Lung (tissue), 12 donors: Measurements from ENCODE around the gene SV2B. TPM values are rescaled to one million over a fixed set of nuclear protein-coding genes. Genes with fewer than 3 reads are reported as not detected.

Experiments used
- ATAC-seq: fragments of 200-7000 bp; cut with Tn5 transposase; one replicate; pipeline ENCODE4 v1.9.1; 2020; ENCODE audit warnings: moderate number of reproducible peaks; ENCODE audit not compliant: insufficient read depth, low FRiP score
- DNase-seq, 3 donors: peaks; one replicate each; pipeline ENCODE4 v3.0.0-alpha.2; 2013 to 2017
- H3K27ac ChIP-seq, 2 donors: one replicate each; pipeline ENCODE4 v1.5.1; 2013; ENCODE audit warnings: mild to moderate bottlenecking in 2 of 2, moderate library complexity in 2 of 2, control low read depth in 1 of 2, inconsistent platforms in 1 of 2, low read depth in 1 of 2, low read length in 1 of 2
- H3K27me3 ChIP-seq, 3 donors: one replicate each; pipeline ENCODE4 v1.5.1; 2013; ENCODE audit warnings: low read length in 2 of 3; ENCODE audit not compliant: control insufficient read depth in 3 of 3, insufficient read depth in 3 of 3
- H3K36me3 ChIP-seq, 4 donors: one replicate each; pipeline ENCODE4 v1.5.1; 2013; ENCODE audit warnings: low read length in 4 of 4, mild to moderate bottlenecking in 1 of 4, moderate library complexity in 1 of 4; ENCODE audit not compliant: control insufficient read depth in 4 of 4, insufficient read depth in 4 of 4
- H3K4me1 ChIP-seq, 5 donors: one replicate each; pipeline ENCODE4 v1.5.1; 2013; ENCODE audit warnings: low read length in 5 of 5, mild to moderate bottlenecking in 2 of 5, moderate library complexity in 1 of 5; ENCODE audit not compliant: control insufficient read depth in 5 of 5, insufficient read depth in 5 of 5
- H3K4me3 ChIP-seq: one replicate; pipeline ENCODE4 v1.5.1; 2013; ENCODE audit warnings: mild to moderate bottlenecking, control low read depth, moderate library complexity
- H3K9ac ChIP-seq, 2 donors: one replicate each; pipeline ENCODE4 v1.5.1; 2013; ENCODE audit warnings: low read length in 2 of 2, control low read depth in 1 of 2; ENCODE audit not compliant: insufficient read depth in 1 of 2
- H3K9me3 ChIP-seq, 4 donors: one replicate each; pipeline ENCODE4 v1.5.1; 2013; ENCODE audit warnings: low read length in 3 of 4, mild to moderate bottlenecking in 1 of 4, moderate library complexity in 1 of 4; ENCODE audit not compliant: control insufficient read depth in 4 of 4, insufficient read depth in 3 of 4
- WGBS, 2 donors: extraction: QIAGEN DNeasy Blood & Tissue Kit; methylation state at CpG; one replicate each; pipeline ENCODE4 v1.1.7; 2013; 5-methylcytosine and 5-hydroxymethylcytosine counted together
- polyA plus RNA-seq, 2 donors: library from polyadenylated mRNA; stranded (reverse); fragments of 200-250 nt; gene quantifications; one replicate each; pipeline ENCODE4 v1.2.1, GENCODE V29; 2013
- total RNA-seq, 2 donors: library from RNA; depleted of rRNA in 1 of 2; stranded (reverse); fragments of >200 nt in 1 of 2; gene quantifications; one replicate each; pipeline ENCODE4 v1.2.1, GENCODE V29; 2014 to 2021
- TF ChIP-seq, protein P1 (sequence below): IDR thresholded peaks from 2 replicates; pipeline ENCODE4 v1.5.1; 2012; ENCODE audit warnings: mild to moderate bottlenecking; ENCODE audit errors: control extremely low read depth, extremely low read depth
- donor health status: control.
- donor health status: control.
- donor health status: Bipolar disorder and iron deficiency.
- donor health status: healthy.
- donor health status: DM: yes; HTN: yes; CAD: no.

SV2B gene
- total and polyA plus RNA-seq, 4 donors = 0.12 to 2.8 (median 0.90) TPM

DNA sequence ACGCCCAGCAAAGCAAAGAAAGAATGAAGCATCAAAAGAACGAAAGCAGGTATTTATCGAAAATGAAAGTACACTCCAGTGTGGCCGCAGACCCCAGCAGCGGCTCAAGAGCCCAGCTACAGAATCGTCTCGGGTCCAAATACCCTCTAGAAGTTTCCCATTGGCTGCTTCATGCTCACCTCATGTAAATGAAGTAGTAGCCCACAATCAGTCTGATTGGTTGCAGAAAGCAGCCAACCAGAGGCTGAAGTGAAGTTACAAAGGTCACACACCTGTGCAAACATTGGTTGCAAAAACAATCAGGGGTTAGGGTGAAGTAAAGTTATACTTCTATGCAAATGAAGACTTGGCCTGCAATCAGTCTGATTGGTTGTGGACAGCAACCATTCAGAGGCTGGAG lies 32.0 kb downstream of the SV2B start:
- TF ChIP-seq, protein P1, sequence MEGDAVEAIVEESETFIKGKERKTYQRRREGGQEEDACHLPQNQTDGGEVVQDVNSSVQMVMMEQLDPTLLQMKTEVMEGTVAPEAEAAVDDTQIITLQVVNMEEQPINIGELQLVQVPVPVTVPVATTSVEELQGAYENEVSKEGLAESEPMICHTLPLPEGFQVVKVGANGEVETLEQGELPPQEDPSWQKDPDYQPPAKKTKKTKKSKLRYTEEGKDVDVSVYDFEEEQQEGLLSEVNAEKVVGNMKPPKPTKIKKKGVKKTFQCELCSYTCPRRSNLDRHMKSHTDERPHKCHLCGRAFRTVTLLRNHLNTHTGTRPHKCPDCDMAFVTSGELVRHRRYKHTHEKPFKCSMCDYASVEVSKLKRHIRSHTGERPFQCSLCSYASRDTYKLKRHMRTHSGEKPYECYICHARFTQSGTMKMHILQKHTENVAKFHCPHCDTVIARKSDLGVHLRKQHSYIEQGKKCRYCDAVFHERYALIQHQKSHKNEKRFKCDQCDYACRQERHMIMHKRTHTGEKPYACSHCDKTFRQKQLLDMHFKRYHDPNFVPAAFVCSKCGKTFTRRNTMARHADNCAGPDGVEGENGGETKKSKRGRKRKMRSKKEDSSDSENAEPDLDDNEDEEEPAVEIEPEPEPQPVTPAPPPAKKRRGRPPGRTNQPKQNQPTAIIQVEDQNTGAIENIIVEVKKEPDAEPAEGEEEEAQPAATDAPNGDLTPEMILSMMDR = no peak
- no peak overlapping the region for H3K9ac ChIP-seq
- H3K27me3 ChIP-seq = peaks cover 0 to 4% (median 0%) of the 10 kb centered on the region in 3 donors
- no peaks in the 10 kb centered on the region for H3K4me1 ChIP-seq
- H3K9me3 ChIP-seq = no peaks in the 10 kb centered on the region
- DNase-seq (no peak), ATAC-seq (no peak)
- no peak overlapping the region for H3K27ac ChIP-seq
- H3K4me3 ChIP-seq = no peak overlapping the region
- 91 to 94% methylated on average over 7 of the region's 7 CpGs for WGBS, 2 donors
- H3K36me3 ChIP-seq = no peaks in the 10 kb centered on the region

DNA sequence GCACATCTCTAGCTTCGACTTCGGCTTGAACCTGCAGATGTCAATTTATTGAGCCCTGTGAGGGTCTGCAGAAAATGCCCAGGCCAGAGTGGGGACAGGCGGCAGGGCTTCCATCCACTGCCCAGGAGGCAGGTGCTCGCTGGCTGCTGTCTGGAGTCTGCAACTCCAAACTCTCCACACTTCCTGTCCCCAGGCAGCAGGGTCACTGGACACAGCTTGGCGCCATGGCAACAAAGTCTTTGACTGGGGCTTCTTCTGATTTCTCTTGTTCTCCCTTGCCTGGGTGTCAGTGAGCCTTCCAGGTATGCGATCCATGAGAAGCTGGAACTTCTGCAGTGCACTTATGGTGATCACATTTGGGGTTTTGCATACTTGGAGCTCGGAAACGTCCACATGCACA lies 33.5 kb downstream of the SV2B start:
- no peaks in the 10 kb centered on the region for H3K4me1 ChIP-seq
- DNase-seq = no peak
- no peak overlapping the region for H3K4me3 ChIP-seq
- H3K9me3 ChIP-seq = peaks cover 0 to 5% (median 0%) of the 10 kb centered on the region in 4 donors
- ATAC-seq = no peak
- H3K27ac ChIP-seq = no peak overlapping the region
- TF ChIP-seq, protein P1 = no peak
- no peaks in the 10 kb centered on the region for H3K36me3 ChIP-seq
- H3K9ac ChIP-seq = no peak overlapping the region
- peaks cover 0 to 4% (median 0%) of the 10 kb centered on the region in 3 donors for H3K27me3 ChIP-seq
- 80 to 88% methylated on average over 8 of the region's 8 CpGs for WGBS, 2 donors

DNA sequence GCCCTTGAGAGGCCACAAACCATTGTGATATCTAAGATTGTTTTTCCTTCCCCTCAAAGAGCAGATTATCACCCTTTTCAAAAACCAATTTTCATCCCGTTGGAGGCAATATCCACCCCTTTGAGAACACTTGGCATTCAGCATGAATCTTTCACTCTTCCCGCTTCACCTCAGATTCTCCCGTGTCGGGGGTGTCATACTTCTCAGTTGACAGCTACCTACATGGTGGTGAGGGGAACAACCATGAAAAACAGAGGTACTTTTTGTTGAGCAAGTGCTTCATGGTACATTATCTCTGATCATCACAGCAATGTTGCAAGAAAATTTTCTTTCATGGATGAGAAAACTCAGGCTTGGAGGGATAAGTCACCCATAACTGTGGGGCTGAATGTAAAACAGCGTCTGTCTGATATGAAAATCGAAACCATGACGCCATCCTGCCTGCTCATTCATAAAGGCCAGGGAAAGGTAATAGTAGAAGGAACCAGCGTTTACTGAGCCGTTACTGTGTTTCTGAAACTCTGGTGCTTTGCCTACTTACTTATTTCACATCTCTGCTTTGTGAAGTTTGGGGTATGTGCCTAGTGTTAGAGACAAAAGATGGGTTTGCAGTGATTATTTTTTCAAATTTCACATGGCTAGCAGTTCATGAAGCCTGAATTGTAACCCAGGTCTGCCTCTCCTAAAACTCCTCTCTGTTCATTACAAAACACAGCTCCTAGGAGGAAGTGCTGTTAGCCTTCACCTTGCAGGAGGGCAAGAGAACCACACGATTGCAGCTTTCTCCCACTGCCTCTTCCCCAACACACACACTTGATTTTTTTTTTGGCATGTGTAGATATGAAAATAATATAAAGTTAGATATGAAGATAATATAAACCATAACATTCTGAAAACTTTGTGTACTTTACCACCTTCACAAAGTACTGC lies 35.4 kb downstream of the SV2B start:
- TF ChIP-seq, protein P1 = no peak
- no peaks in the 10 kb centered on the region for H3K36me3 ChIP-seq
- WGBS, 2 donors = 80 to 82% methylated on average over 10 of the region's 10 CpGs
- peaks cover 0 to 4% (median 0%) of the 10 kb centered on the region in 3 donors for H3K27me3 ChIP-seq
- H3K27ac ChIP-seq = no peak overlapping the region
- DNase-seq = no peak
- no peak for ATAC-seq
- no peak overlapping the region for H3K9ac ChIP-seq
- no peaks in the 10 kb centered on the region for H3K4me1 ChIP-seq
- H3K4me3 ChIP-seq = no peak overlapping the region
- peaks cover 0 to 5% (median under 1%) of the 10 kb centered on the region in 4 donors for H3K9me3 ChIP-seq
